ENCODE data around the gene MYMK.

- TF ChIP-seq EZH2phosphoT487 (IDR thresholded peaks at IDR 0.05; ENCODE audit: borderline replicate concordance, low read length), result no peak
- TF ChIP-seq CTCF (IDR thresholded peaks at IDR 0.05; ENCODE audit: low read depth, low read length, poor library complexity, severe bottlenecking), result no peak
These were observed 38.0 kb upstream of the MYMK start for GRCh38 chr9:133562611-133563290.

Measured in DOHH2 (cell line).